Activated T-helper 1 cell treated with anti-CD3 and anti-CD28 coated beads, Interleukin-2, amount 50 U/mL, for 16 hours (primary cell): ENCODE data around the gene PARP6.

ENCODE experiments used
- DNase-seq, 2 donors: peaks; one replicate each; pipeline ENCODE4 v3.0.0-alpha.2; 2020; ENCODE audit warnings: low read depth in 1 of 2, low spot score in 1 of 2

Gene PARP6, protein sequence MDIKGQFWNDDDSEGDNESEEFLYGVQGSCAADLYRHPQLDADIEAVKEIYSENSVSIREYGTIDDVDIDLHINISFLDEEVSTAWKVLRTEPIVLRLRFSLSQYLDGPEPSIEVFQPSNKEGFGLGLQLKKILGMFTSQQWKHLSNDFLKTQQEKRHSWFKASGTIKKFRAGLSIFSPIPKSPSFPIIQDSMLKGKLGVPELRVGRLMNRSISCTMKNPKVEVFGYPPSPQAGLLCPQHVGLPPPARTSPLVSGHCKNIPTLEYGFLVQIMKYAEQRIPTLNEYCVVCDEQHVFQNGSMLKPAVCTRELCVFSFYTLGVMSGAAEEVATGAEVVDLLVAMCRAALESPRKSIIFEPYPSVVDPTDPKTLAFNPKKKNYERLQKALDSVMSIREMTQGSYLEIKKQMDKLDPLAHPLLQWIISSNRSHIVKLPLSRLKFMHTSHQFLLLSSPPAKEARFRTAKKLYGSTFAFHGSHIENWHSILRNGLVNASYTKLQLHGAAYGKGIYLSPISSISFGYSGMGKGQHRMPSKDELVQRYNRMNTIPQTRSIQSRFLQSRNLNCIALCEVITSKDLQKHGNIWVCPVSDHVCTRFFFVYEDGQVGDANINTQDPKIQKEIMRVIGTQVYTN

GRCh38 chr15:72272213-72272996 is at the start of gene PARP6:
Gene PARP6 (minus strand): TSS chr15:72272554. CDS start chr15:72267477, 5,077 bp downstream.
- peak; percentile 97 to 99 for DNase-seq

- DNase-seq: peak; percentile 37 to 69
Measured at GRCh38 chr15:72319985-72320671, 47.8 kb upstream of the PARP6 start, which contains the start of gene CELF6. Gene CELF6 (minus strand): TSS chr15:72320157. CDS start chr15:72319874, 283 bp downstream.

GRCh38 chr15:72319360-72319984 is 47.1 kb upstream of the PARP6 start:
- peak in 1 of 2 donors; percentile 31 for DNase-seq

- no peak for DNase-seq
Measured at GRCh38 chr15:72318408-72318942, 46.1 kb upstream of the PARP6 start.

DNA sequence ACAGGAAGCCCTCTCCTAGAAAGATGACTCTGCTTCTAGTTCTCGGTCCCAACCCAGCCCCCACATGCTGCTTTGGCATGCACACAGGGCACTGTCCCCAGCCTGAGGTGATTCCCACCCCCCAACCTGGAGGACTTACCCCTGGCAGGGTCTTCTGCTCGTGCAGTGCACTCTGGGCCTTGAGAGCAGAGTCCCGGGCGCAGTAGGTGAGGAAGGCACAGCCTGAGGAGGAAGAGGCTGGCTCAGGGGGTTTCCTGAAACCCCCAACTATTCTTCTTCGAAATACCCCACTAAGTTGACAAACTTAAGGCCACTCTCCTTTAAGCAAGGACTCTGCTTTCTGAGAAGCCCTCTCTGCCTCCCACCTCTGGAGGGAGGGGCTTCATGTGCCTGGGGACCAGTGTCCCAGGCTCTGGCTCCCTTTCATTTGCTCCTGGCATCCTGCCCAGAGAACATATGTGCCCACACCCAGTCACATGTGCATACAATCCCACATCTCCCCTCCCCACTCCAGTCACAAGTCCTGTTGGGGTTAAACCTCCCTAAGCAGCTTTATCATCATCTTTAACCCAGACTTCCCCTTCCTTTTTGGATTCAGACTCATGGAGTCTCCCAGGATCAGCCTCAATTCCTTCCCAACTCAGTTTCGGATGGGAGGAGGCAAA is 43.5 kb upstream of the PARP6 start:
- DNase-seq: no peak

DNA sequence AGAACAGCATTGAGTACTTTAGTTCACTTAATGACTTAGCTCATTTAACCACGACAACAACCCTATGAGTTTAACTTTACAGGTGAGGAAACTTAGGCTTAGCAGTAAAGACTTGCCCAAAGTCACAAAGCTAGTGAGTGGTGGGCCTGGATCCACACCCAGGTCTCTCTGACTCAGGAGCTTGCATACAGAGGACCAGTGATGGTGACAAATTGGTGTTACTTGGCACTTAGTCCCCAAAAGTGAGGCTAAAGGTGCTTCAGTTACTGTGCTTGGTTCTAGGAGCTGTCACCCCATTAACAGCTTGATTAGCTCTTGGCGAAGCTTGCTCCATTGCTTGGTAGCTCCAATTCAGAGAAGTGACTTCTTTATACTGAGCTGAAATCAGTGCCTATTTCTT is 41.5 kb upstream of the PARP6 start:
- no peak for DNase-seq

DNA sequence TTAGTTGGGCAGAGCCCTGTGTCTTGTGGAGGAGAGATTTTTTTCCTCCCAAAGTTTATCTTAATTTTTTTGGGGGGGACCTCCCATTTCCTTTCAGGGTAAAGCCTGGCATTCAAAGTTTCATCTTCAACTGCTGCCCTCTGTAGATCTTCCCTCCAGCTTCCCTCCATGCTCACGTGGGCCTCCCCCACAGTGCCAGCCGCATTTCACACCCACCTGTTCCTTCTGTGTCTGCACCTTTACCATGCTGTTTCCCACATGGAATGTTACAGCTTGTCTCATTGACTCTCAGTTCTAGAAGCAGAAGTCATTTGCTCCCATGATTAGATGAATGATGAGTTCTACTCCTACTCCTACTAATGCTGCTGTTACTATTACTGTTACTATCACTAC is 41.1 kb upstream of the PARP6 start:
- DNase-seq: no peak

DNA sequence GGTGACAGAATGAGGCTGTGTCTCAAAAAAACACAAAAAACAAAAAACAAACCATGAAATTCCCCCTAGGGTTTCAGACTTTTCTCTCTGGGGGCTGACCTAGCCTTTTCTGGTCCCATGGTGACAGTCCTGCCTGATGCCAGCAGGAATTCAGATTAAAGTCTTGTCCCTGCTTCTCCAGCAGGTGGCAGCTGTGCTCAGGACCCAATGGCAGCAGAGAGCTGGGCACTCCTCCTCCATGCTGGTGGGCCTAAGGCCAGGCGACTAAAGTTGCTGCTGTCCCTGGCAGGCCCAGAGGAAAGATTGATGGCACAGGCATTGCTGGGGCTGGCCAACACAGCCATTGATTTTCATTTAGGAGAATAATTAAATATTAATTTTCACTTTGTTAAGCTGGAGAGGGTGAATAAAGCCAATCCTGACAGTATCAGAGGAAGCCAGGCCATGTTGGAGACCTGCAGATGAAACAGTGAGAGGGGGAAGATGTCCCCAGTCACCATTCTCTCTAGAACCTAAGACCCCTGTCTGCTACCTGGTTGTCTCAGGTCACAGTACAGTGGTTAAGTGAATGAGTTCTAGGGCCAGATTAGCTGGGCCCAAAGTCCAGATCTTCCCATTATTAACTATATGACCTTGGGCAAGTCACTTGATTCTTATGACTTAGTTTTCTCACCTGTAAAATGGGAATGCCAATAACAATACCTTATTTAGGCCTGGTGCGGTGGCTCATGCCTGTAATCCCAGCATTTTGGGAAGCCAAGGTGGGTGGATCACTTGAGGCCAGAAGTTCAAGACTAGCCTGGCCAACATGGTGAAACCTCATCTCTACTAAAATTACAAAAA is 40.5 kb upstream of the PARP6 start:
- peak; percentile 26 to 35 for DNase-seq

DNA sequence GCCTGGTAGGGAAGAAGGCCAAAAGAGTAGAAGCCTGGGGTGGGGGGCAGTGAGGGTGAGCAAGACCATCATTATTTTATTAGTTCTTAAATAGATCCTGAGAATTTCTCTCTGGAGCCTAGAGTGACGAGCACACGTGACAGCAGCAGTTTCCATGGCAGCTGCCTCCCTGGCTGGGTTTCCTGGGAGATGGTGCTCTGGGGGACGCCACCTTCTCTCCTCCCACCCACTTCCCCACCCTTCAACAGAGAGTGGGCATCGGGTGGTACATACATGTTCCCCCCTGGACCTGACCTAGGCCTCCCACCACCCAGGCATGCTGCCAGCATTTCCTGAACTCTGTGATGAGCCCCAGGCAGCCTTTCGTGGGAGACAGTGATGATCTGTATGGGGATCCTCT is 34.7 kb upstream of the PARP6 start:
- no peak for DNase-seq

DNA sequence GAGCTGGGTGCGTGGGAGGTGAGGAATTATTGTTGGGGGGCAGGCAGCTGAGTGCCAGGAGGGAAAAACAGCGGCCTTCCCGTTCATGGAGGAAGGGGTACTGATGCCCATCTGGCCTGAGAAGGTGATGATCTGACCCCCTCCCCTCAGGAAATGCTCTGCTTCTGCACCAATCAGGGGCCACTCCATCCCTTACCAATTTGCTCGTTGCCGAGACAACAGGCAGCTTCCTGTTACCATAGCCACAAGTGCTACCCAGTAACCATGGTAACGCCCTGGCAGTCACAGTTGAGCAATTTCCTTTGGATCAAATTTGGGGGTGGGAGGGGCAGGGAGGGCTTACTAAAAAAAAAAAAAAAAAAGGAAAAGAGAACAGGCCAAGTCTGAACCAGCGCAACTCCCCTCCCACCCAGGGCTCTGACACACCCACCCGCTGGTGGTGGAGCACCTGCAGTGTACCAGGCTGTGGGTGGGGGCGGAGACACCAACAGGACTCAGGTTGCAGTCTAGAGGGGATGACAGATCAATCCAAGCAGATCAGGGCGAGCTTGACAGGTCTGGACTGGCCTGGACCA is 33.9 kb upstream of the PARP6 start:
- DNase-seq: no peak

DNA sequence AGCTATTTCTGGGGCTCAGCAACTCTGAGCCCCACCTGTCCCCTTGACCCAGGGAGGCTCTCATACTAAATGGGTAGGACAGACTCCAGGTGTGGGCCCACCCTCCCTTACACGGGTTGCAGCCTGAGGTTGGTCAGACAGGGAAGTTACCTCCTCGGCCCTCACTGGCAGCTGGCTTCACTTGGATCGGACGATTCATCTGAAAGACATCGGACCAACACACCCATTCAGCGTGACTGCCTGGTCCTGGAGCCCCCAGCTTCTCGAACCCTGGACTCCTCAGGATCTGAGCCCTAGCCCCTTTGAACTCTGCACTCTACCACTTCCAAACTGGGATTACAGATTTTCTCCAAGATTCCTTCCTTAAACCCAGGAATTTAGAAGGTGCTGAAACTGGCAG is 32.2 kb upstream of the PARP6 start:
- no peak for DNase-seq

DNA sequence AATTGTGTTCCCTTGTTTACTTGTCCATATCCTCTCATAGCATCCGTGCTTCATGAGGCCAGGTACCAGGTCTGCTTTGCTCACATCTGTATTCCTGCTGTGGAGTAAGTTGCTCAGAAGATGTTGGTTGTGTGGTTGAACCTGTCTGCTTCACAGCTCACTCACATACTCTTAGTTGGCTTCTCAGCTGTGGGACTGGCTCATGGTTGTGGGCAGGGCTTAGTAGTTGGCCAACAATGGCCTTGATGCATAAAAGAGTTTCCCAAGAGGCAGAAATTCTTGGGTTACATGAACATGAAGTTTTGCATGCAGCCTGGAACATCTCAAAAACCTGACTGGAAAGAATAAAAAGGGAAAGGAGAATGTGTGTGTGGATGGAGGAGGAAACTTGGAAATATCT is 30.6 kb upstream of the PARP6 start:
- DNase-seq: no peak

DNA sequence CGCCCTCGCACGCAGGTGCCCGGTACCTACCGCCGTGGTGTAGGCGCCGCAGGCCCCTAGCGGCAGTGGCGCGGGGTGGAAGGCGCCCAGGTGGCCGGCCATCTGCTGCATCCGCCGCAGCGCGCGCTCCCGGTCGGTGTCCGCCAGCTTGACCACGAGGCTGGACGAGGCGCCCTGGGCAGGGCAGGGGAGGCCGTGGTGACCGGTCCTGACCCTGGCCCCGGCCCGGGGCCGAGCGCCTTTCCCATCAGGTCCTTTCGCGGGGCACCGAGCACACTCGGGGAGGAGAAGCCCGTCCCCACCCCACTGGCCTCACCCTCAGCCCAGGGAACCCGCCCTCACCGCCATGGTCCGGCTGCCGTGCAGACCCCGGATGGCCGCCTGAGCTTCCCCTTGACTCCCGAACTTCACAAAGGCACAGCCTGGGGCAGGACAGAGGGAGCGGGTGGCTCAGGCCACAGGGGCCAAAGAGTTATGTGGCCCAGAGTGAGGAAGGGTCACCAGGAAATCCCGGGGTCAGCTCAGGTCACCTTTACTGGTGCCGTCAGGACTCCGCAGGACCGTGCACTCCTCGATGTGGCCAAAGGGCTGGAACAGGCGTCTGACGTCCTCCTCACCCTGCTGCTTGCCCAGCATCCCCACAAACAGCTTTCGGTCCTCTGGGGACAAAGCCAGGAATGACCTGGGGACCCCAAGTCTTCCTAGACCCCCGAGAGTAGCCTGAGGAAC is 17.4 kb upstream of the PARP6 start:
- no peak for DNase-seq

GRCh38 chr15:72288796-72289596 is 16.6 kb upstream of the PARP6 start:
- no peak for DNase-seq

- peak; percentile 12 to 20 for DNase-seq
Measured at GRCh38 chr15:72285927-72286516, 13.7 kb upstream of the PARP6 start.

GRCh38 chr15:72285402-72285801 is 13.0 kb upstream of the PARP6 start:
- DNase-seq: no peak

- no peak for DNase-seq
Measured at GRCh38 chr15:72284781-72285180, 12.4 kb upstream of the PARP6 start.
